Measurements from ENCODE around the gene TMA7B. TPM values are rescaled to one million over a fixed set of nuclear protein-coding genes. Genes with fewer than 3 reads are reported as not detected.

TMA7B gene
- total RNA-seq, 1 experiment from 2014 or later: not detected

DNA sequence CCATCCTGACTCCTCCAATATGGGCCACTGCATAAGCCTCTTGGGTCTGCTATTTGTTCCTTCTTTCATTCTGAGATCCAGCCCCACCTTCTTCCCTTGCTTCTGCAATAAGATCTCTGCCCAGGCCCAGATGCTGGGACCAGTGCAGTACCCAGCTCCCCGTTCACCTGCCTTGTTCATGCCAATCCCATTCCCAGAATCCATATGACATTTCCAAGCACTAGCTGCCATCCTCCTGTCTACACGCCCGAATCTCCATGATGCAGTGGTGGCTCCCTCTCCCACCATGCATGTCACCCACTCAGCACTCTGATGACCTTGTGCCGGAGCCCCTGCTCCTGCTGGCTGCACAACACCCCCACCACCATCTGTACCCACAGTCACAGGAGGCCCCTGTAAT lies 23.1 kb downstream of the TMA7B start:
- ChIA-PET POLR2A (ENCODE audit: unreplicated experiment) (no interaction called here), CTCF (no interaction called here)
- Histone ChIP-seq H3K36me3 (ENCODE audit: low read depth, low read length) (no peaks in the 10 kb centered on the region), H3K9me2 (replicated peaks; ENCODE audit: low read length) (no peaks in the 10 kb centered on the region), H2AFZ (ENCODE audit: low read length) (no peak overlapping the region), H3K9me3 (ENCODE audit: low read length) (no peaks in the 10 kb centered on the region), H3K9ac (ENCODE audit: low read length) (no peak overlapping the region), H3K4me1 (ENCODE audit: insufficient read depth, low read length) (no peaks in the 10 kb centered on the region), H3K27me3 (ENCODE audit: low read length) (peaks cover 14% of the 10 kb centered on the region), H3K4me3 (ENCODE audit: low read length) (no peak overlapping the region), H3F3A (ENCODE audit: low read length, unreplicated experiment) (no peaks in the 10 kb centered on the region), H4K20me1 (ENCODE audit: low read length) (no peaks in the 10 kb centered on the region), H3K27ac (ENCODE audit: low read length) (no peak overlapping the region), H3K79me2 (ENCODE audit: low read length) (no peaks in the 10 kb centered on the region), H3K4me2 (ENCODE audit: low read length) (no peak overlapping the region)
- ATAC-seq (no peak), DNase-seq (no peak)
- intact Hi-C loops (cut with micrococcal nuclease): no loop called here
- TF ChIP-seq, protein P1, sequence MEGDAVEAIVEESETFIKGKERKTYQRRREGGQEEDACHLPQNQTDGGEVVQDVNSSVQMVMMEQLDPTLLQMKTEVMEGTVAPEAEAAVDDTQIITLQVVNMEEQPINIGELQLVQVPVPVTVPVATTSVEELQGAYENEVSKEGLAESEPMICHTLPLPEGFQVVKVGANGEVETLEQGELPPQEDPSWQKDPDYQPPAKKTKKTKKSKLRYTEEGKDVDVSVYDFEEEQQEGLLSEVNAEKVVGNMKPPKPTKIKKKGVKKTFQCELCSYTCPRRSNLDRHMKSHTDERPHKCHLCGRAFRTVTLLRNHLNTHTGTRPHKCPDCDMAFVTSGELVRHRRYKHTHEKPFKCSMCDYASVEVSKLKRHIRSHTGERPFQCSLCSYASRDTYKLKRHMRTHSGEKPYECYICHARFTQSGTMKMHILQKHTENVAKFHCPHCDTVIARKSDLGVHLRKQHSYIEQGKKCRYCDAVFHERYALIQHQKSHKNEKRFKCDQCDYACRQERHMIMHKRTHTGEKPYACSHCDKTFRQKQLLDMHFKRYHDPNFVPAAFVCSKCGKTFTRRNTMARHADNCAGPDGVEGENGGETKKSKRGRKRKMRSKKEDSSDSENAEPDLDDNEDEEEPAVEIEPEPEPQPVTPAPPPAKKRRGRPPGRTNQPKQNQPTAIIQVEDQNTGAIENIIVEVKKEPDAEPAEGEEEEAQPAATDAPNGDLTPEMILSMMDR (conservative IDR thresholded peaks at IDR 0.05; ENCODE audit: low read depth, low read length): no peak
- TF ChIP-seq EZH2phosphoT487 (IDR thresholded peaks at IDR 0.05; ENCODE audit: borderline replicate concordance, low read length) (no peak), EZH2 (IDR thresholded peaks at IDR 0.05; ENCODE audit: low read length, unreplicated experiment) (no peak)
- no TSS peak for BruUV-seq (replicated peaks)

DNA sequence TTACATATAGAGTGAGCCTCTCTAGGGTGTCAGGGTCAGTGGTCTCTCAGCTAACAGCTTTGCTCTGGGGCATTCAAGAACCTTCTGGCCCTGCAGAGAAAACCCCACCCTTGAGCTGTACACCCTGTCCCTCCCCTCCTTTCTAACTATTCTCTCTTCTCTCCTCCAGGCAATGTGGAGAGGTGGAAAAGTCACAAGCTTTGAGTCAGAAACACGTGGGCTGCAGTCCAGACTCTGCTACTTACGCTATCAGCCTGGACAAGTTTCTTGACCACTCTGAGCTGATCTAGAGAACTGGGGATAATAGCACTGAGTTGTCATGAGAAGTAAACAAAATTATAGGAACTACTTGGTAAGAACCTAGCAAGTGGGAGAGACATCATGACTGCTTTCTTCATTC lies 23.8 kb downstream of the TMA7B start:
- intact Hi-C loops (cut with micrococcal nuclease): no loop called here
- BruUV-seq (replicated peaks): no TSS peak
- no peak overlapping the region for H3K9ac ChIP-seq (ENCODE audit: low read length)
- H3F3A ChIP-seq (ENCODE audit: low read length, unreplicated experiment): no peaks in the 10 kb centered on the region
- no peaks in the 10 kb centered on the region for H3K9me3 ChIP-seq (ENCODE audit: low read length)
- CTCF ChIA-PET: no interaction called here
- TF ChIP-seq EZH2 (IDR thresholded peaks at IDR 0.05; ENCODE audit: low read length, unreplicated experiment) (no peak), EZH2phosphoT487 (IDR thresholded peaks at IDR 0.05; ENCODE audit: borderline replicate concordance, low read length) (no peak)
- TF ChIP-seq, protein P1 (conservative IDR thresholded peaks at IDR 0.05; ENCODE audit: low read depth, low read length): no peak
- H3K36me3 ChIP-seq (ENCODE audit: low read depth, low read length): no peaks in the 10 kb centered on the region
- H3K79me2 ChIP-seq (ENCODE audit: low read length): no peaks in the 10 kb centered on the region
- ATAC-seq (no peak), DNase-seq (no peak)
- no peaks in the 10 kb centered on the region for H3K9me2 ChIP-seq (replicated peaks; ENCODE audit: low read length)
- H2AFZ ChIP-seq (ENCODE audit: low read length): no peak overlapping the region
- no peaks in the 10 kb centered on the region for H3K4me1 ChIP-seq (ENCODE audit: insufficient read depth, low read length)
- H3K4me2 ChIP-seq (ENCODE audit: low read length): no peak overlapping the region
- H4K20me1 ChIP-seq (ENCODE audit: low read length): no peaks in the 10 kb centered on the region
- peaks cover 12% of the 10 kb centered on the region for H3K27me3 ChIP-seq (ENCODE audit: low read length)
- H3K4me3 ChIP-seq (ENCODE audit: low read length): no peak overlapping the region
- POLR2A ChIA-PET (ENCODE audit: unreplicated experiment): no interaction called here
- no peak overlapping the region for H3K27ac ChIP-seq (ENCODE audit: low read length)

DNA sequence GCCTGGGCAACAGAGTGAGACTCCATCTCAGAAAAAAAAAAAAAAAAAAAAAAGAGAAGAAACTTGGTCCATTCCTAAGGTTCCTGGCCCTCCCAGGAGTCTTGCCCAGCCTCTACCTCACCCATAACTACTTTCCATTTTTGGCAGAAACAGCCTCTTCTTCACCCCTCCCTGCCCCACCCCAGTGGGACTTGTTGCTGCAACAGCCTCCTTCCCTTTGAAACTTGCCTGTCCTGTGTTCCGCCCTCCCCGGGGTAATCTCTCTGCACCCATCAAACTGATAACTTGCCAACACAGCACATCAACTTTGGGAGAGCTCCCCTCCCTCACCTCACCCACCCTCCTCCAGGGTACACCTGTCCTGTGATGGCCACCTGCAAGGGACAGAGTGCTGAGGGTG lies 24.5 kb downstream of the TMA7B start:
- Histone ChIP-seq H3K4me3 (ENCODE audit: low read length) (no peak overlapping the region), H3K4me2 (ENCODE audit: low read length) (no peak overlapping the region), H3K27ac (ENCODE audit: low read length) (no peak overlapping the region), H3K36me3 (ENCODE audit: low read depth, low read length) (no peaks in the 10 kb centered on the region), H4K20me1 (ENCODE audit: low read length) (no peaks in the 10 kb centered on the region), H2AFZ (ENCODE audit: low read length) (no peak overlapping the region), H3K27me3 (ENCODE audit: low read length) (peaks cover 5% of the 10 kb centered on the region), H3K9me2 (replicated peaks; ENCODE audit: low read length) (no peaks in the 10 kb centered on the region), H3K9ac (ENCODE audit: low read length) (no peak overlapping the region), H3K9me3 (ENCODE audit: low read length) (no peaks in the 10 kb centered on the region), H3K4me1 (ENCODE audit: insufficient read depth, low read length) (no peaks in the 10 kb centered on the region), H3F3A (ENCODE audit: low read length, unreplicated experiment) (no peaks in the 10 kb centered on the region), H3K79me2 (ENCODE audit: low read length) (no peaks in the 10 kb centered on the region)
- POLR2A ChIA-PET (ENCODE audit: unreplicated experiment): no interaction called here
- ATAC-seq: no peak
- CTCF ChIA-PET: no interaction called here
- TF ChIP-seq EZH2 (IDR thresholded peaks at IDR 0.05; ENCODE audit: low read length, unreplicated experiment) (no peak), EZH2phosphoT487 (IDR thresholded peaks at IDR 0.05; ENCODE audit: borderline replicate concordance, low read length) (no peak)
- TF ChIP-seq, protein P1 (conservative IDR thresholded peaks at IDR 0.05; ENCODE audit: low read depth, low read length): no peak
- DNase-seq: no peak
- intact Hi-C loops (cut with micrococcal nuclease): no loop called here
- no TSS peak for BruUV-seq (replicated peaks)
